Smooth muscle cell (in vitro differentiated cells): ENCODE results near the gene ALMS1. TPM values are rescaled to one million over a fixed set of nuclear protein-coding genes. Genes with fewer than 3 reads are reported as not detected.
"Not testable (repeated sequence)": the region's sequence is repeated elsewhere in the genome, so short reads cannot be mapped to it uniquely, and the experiment has no call there.

Experiments
- DNase-seq: peaks from one replicate; lab custom pipeline; 2025; ENCODE audit not compliant: unreplicated experiment; lab: John Stamatoyannopoulos, UW
- H2AFZ ChIP-seq: fragments of 200-600 bp; sonication (generic); 2 replicates; pipeline ENCODE4 v1.6.0; 2016; ENCODE audit warnings: antibody characterized with exemption, low read depth, mild to moderate bottlenecking
- H3F3A ChIP-seq: fragments of 200-600 bp; sonication (generic); 2 replicates; pipeline ENCODE4 v1.6.0; 2017; ENCODE audit warnings: antibody characterized with exemption, low read depth
- H3K27ac ChIP-seq: fragments of 200-600 bp; sonication (generic); 2 replicates; pipeline ENCODE4 v1.5.1; 2016; ENCODE audit warnings: low read depth, mild to moderate bottlenecking
- H3K27me3 ChIP-seq: fragments of 200-600 bp; sonication (generic); 2 replicates; pipeline ENCODE4 v1.6.1; 2016; ENCODE audit warnings: low read depth, mild to moderate bottlenecking
- H3K36me3 ChIP-seq: fragments of 200-600 bp; sonication (generic); 2 replicates; pipeline ENCODE4 v1.5.1; 2016; ENCODE audit warnings: low read depth
- H3K4me1 ChIP-seq: fragments of 200-600 bp; sonication (generic); 2 replicates; pipeline ENCODE4 v1.5.1; 2016; ENCODE audit warnings: low read depth
- H3K4me2 ChIP-seq: fragments of 200-600 bp; sonication (generic); 2 replicates; pipeline ENCODE4 v1.6.0; 2016; ENCODE audit warnings: mild to moderate bottlenecking
- H3K4me3 ChIP-seq: fragments of 200-600 bp; sonication (generic); 2 replicates; pipeline ENCODE4 v1.5.1; 2016; ENCODE audit warnings: mild to moderate bottlenecking
- H3K79me2 ChIP-seq: fragments of 200-600 bp; sonication (generic); 2 replicates; pipeline ENCODE4 v1.6.0; 2016; ENCODE audit warnings: low read depth, mild to moderate bottlenecking
- H3K9ac ChIP-seq: fragments of 200-600 bp; sonication (generic); 2 replicates; pipeline ENCODE4 v1.6.0; 2016; ENCODE audit warnings: low read depth
- H3K9me3 ChIP-seq: fragments of 200-600 bp; sonication (generic); replicated peaks from 2 replicates; pipeline ENCODE4 v1.5.1; 2016; ENCODE audit warnings: low read depth
- H4K20me1 ChIP-seq: fragments of 200-600 bp; sonication (generic); 2 replicates; pipeline ENCODE4 v1.6.0; 2016; ENCODE audit warnings: low read depth
- CTCF ChIP-seq: fragments of 200-600 bp; sonication (generic); IDR thresholded peaks from 2 replicates; pipeline ENCODE4 v1.5.1; 2017; ENCODE audit warnings: borderline replicate concordance, mild to moderate bottlenecking, antibody characterized with exemption; ENCODE audit not compliant: insufficient read depth, poor library complexity, severe bottlenecking
- WGBS: methylation state at CpG from one replicate; pipeline ENCODE4 v1.1.7; 2016; ENCODE audit warnings: low lambda C conversion rate; 5-methylcytosine and 5-hydroxymethylcytosine counted together
- polyA plus RNA-seq: library from polyadenylated mRNA; unstranded; fragments of >200 nt; fragmentation: Nextera tagmentation; extraction: Ambion mirVana; gene quantifications from 2 replicates; pipeline ENCODE4 v1.2.1, GENCODE V29; 2016
- total RNA-seq: library from RNA; depleted of rRNA; stranded (reverse); fragments of >200 nt; gene quantifications from 2 replicates; pipeline ENCODE4 v1.2.3, GENCODE V29; 2014

The ALMS1 gene
- total and polyA plus RNA-seq, 2 experiments from 2014 or later: 2.3 to 19.6 TPM

- no peak overlapping the region for H3K4me2 ChIP-seq
- H3K9ac ChIP-seq: no peak overlapping the region
- no peaks in the 10 kb centered on the region for H3F3A ChIP-seq
- no peak overlapping the region for H3K27ac ChIP-seq
- no peaks in the 10 kb centered on the region for H3K79me2 ChIP-seq
- H3K36me3 ChIP-seq: no peaks in the 10 kb centered on the region
- no peaks in the 10 kb centered on the region for H4K20me1 ChIP-seq
- no peaks in the 10 kb centered on the region for H3K4me1 ChIP-seq
- no peaks in the 10 kb centered on the region for H3K27me3 ChIP-seq
- DNase-seq: no peak
- TF ChIP-seq CTCF: no peak
- H2AFZ ChIP-seq: no peak overlapping the region
- no peak overlapping the region for H3K4me3 ChIP-seq
- H3K9me3 ChIP-seq: no peaks in the 10 kb centered on the region
Measured at GRCh38 chr2:73614997-73615396, 229.4 kb downstream of the ALMS1 start.

- 80% methylated on average over 3 of the region's 3 CpGs for WGBS
Measured at GRCh38 chr2:73619925-73620324, 234.3 kb downstream of the ALMS1 start.

DNA sequence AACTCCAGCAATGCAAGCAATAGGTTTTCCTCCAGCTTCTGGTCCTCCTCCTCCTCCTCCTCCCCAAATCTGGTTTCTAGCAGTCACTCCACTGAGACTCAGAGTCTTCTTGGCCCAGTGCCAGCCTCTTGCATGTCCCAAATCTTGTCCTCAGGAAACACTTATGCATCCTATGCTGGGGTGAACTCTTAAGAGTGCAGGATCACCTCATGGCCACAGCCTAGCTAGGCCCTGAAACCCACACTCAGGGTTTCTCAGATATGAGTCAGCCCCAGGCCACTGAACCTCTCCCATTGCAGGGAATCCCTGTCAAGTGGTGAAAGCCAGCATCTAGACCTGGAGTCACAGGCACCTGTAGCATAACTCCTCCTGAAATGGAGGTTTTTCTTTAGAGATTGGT, 238.4 kb downstream of the ALMS1 start:
- not testable (repeated sequence) for H3K27me3 ChIP-seq, DNase-seq, H3K9me3 ChIP-seq, H3K36me3 ChIP-seq, H3K4me3 ChIP-seq, H3K9ac ChIP-seq, H4K20me1 ChIP-seq, H3K27ac ChIP-seq, H3K79me2 ChIP-seq, H3K4me2 ChIP-seq, H3F3A ChIP-seq, H2AFZ ChIP-seq, H3K4me1 ChIP-seq

More at GRCh38 chr2:73619925-73620324, 234.3 kb downstream of the ALMS1 start:
- not testable (repeated sequence) for H3K27me3 ChIP-seq, H3K79me2 ChIP-seq, DNase-seq, H3K36me3 ChIP-seq, H3F3A ChIP-seq, H3K27ac ChIP-seq, H3K4me2 ChIP-seq, H3K9me3 ChIP-seq, H3K4me3 ChIP-seq, H3K4me1 ChIP-seq, H4K20me1 ChIP-seq, H3K9ac ChIP-seq, H2AFZ ChIP-seq

- H2AFZ ChIP-seq, H3K36me3 ChIP-seq, H3K4me1 ChIP-seq, H3K27ac ChIP-seq, H3K4me2 ChIP-seq, DNase-seq, H3F3A ChIP-seq, H3K9ac ChIP-seq, H3K4me3 ChIP-seq, H4K20me1 ChIP-seq, H3K27me3 ChIP-seq, H3K9me3 ChIP-seq, H3K79me2 ChIP-seq: not testable (repeated sequence)
- 54% methylated on average over 6 of the region's 9 CpGs for WGBS
Measured at GRCh38 chr2:73624625-73625024, 239.0 kb downstream of the ALMS1 start.

GRCh38 chr2:73626237-73626636, 240.6 kb downstream of the ALMS1 start:
- not testable (repeated sequence) for H3K36me3 ChIP-seq, H3K9ac ChIP-seq, H3K4me3 ChIP-seq, H4K20me1 ChIP-seq, DNase-seq, H3K79me2 ChIP-seq, H2AFZ ChIP-seq, H3K27me3 ChIP-seq, H3K9me3 ChIP-seq, H3F3A ChIP-seq, H3K4me1 ChIP-seq, H3K27ac ChIP-seq, H3K4me2 ChIP-seq
- WGBS: 84% methylated on average over 4 of the region's 5 CpGs

GRCh38 chr2:73628493-73628892, 242.9 kb downstream of the ALMS1 start:
- not testable (repeated sequence) for H3K9ac ChIP-seq, H4K20me1 ChIP-seq

More at GRCh38 chr2:73628493-73628892, 242.9 kb downstream of the ALMS1 start:
- not testable (repeated sequence) for H3F3A ChIP-seq, H3K4me3 ChIP-seq, H3K9me3 ChIP-seq, H3K36me3 ChIP-seq, H3K4me1 ChIP-seq, H3K27ac ChIP-seq, H2AFZ ChIP-seq, H3K27me3 ChIP-seq, H3K79me2 ChIP-seq, H3K4me2 ChIP-seq, DNase-seq
- WGBS: 73% methylated on average over 2 of the region's 2 CpGs
